ENCODE data around the gene BMPER.

DNA sequence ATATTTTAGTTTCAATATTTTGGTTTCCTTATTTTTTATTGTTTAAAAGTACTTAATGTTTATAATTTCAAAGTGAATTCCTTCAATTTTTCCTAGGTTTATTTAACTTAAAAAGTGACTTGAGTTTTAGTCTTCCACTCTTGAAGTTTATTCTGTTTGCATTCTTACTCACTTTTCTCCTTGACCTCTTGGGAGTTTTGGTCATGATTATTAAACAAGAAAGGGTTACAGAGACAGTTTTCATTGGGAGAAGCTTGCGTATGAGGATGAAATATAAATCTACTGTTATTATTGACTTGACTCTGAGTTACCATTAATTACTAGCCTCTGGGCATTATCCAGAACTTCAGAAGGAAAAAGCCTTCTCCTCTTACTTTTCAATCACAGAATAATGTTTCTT is 216.0 kb downstream of the BMPER start:
- TF ChIP-seq, protein P1, sequence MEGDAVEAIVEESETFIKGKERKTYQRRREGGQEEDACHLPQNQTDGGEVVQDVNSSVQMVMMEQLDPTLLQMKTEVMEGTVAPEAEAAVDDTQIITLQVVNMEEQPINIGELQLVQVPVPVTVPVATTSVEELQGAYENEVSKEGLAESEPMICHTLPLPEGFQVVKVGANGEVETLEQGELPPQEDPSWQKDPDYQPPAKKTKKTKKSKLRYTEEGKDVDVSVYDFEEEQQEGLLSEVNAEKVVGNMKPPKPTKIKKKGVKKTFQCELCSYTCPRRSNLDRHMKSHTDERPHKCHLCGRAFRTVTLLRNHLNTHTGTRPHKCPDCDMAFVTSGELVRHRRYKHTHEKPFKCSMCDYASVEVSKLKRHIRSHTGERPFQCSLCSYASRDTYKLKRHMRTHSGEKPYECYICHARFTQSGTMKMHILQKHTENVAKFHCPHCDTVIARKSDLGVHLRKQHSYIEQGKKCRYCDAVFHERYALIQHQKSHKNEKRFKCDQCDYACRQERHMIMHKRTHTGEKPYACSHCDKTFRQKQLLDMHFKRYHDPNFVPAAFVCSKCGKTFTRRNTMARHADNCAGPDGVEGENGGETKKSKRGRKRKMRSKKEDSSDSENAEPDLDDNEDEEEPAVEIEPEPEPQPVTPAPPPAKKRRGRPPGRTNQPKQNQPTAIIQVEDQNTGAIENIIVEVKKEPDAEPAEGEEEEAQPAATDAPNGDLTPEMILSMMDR (IDR thresholded peaks at IDR 0.05) = no peak
- TF ChIP-seq, protein P2, sequence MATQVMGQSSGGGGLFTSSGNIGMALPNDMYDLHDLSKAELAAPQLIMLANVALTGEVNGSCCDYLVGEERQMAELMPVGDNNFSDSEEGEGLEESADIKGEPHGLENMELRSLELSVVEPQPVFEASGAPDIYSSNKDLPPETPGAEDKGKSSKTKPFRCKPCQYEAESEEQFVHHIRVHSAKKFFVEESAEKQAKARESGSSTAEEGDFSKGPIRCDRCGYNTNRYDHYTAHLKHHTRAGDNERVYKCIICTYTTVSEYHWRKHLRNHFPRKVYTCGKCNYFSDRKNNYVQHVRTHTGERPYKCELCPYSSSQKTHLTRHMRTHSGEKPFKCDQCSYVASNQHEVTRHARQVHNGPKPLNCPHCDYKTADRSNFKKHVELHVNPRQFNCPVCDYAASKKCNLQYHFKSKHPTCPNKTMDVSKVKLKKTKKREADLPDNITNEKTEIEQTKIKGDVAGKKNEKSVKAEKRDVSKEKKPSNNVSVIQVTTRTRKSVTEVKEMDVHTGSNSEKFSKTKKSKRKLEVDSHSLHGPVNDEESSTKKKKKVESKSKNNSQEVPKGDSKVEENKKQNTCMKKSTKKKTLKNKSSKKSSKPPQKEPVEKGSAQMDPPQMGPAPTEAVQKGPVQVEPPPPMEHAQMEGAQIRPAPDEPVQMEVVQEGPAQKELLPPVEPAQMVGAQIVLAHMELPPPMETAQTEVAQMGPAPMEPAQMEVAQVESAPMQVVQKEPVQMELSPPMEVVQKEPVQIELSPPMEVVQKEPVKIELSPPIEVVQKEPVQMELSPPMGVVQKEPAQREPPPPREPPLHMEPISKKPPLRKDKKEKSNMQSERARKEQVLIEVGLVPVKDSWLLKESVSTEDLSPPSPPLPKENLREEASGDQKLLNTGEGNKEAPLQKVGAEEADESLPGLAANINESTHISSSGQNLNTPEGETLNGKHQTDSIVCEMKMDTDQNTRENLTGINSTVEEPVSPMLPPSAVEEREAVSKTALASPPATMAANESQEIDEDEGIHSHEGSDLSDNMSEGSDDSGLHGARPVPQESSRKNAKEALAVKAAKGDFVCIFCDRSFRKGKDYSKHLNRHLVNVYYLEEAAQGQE (IDR thresholded peaks at IDR 0.05; ENCODE audit: insufficient read depth in 1 of 2, low read depth in 2 of 2, low read length in 1 of 2) = no peak
- TF ChIP-seq POLR2AphosphoS5 (IDR thresholded peaks at IDR 0.05; ENCODE audit: low read depth, low read length) = no peak
- no peak for TF ChIP-seq TCF7L2 (IDR thresholded peaks at IDR 0.05; ENCODE audit: low read depth, low read length)
